CD4-positive, CD25-positive, alpha-beta regulatory T cell (primary cell): Measurements from ENCODE around the gene LONRF3. TPM values are rescaled to one million over a fixed set of nuclear protein-coding genes. Genes with fewer than 3 reads are reported as not detected.

Experiments
- ATAC-seq, 2 donors: fragments of 150-1000 bp; cut with Tn5 transposase; one replicate each; pipeline ENCODE4 v1.10.0; 2021; ENCODE audit warnings: low read depth in 2 of 2, moderate number of reproducible peaks in 2 of 2, moderate library complexity in 1 of 2
- DNase-seq, 3 donors: peaks; one replicate each; pipeline versions ENCODE4 v3.0.0 to v3.0.0-alpha.2; 2012 to 2022; ENCODE audit warnings: mixed read lengths in 1 of 3
- H3K27ac ChIP-seq: one replicate; pipeline ENCODE4 v1.7.0; 2013; ENCODE audit warnings: mild to moderate bottlenecking, low read length; ENCODE audit not compliant: insufficient read depth, poor library complexity, severe bottlenecking
- H3K27me3 ChIP-seq: one replicate; pipeline ENCODE4 v1.7.0; 2013; ENCODE audit warnings: low read length; ENCODE audit not compliant: control insufficient read depth, insufficient read depth
- H3K36me3 ChIP-seq: one replicate; pipeline ENCODE4 v1.7.0; 2013; ENCODE audit warnings: mild to moderate bottlenecking, low read length, moderate library complexity; ENCODE audit not compliant: control insufficient read depth, insufficient read depth
- H3K4me1 ChIP-seq: 2 replicates; pipeline ENCODE4 v1.7.0; 2013; ENCODE audit warnings: mild to moderate bottlenecking, low read length; ENCODE audit not compliant: insufficient read depth, control insufficient read depth, poor library complexity, severe bottlenecking
- H3K4me3 ChIP-seq: one replicate; pipeline ENCODE4 v1.7.0; 2013; ENCODE audit warnings: low read depth, mild to moderate bottlenecking, low read length, moderate library complexity
- H3K9me3 ChIP-seq, 2 experiments: 1 replicate in 1 of 2; 2 replicates in 1 of 2; pipeline ENCODE4 v1.7.0; 2013; ENCODE audit warnings: low read length in 2 of 2, mild to moderate bottlenecking in 1 of 2, moderate library complexity in 1 of 2; ENCODE audit not compliant: control insufficient read depth in 2 of 2
- H3K27ac Mint-ChIP-seq, 3 donors: one replicate each; pipeline ENCODE4 v1.8.0; 2020 to 2022; ENCODE audit warnings: mild to moderate bottlenecking in 3 of 3, mixed read lengths in 3 of 3, moderate library complexity in 2 of 3
- H3K27me3 Mint-ChIP-seq: one replicate; pipeline ENCODE4 v1.8.0; 2022; ENCODE audit warnings: mild to moderate bottlenecking, mixed read lengths
- H3K36me3 Mint-ChIP-seq: one replicate; pipeline ENCODE4 v1.8.0; 2020; ENCODE audit warnings: mixed read lengths
- H3K4me1 Mint-ChIP-seq, 4 donors: one replicate each; pipeline ENCODE4 v1.8.0; 2020 to 2022; ENCODE audit warnings: mixed read lengths in 4 of 4, mild to moderate bottlenecking in 1 of 4
- H3K4me3 Mint-ChIP-seq, 4 donors: one replicate each; pipeline ENCODE4 v1.8.0; 2020 to 2022; ENCODE audit warnings: mild to moderate bottlenecking in 4 of 4, mixed read lengths in 4 of 4, moderate library complexity in 3 of 4
- H3K9me3 Mint-ChIP-seq, 7 donors: one replicate each; pipeline ENCODE4 v1.8.0; 2020 to 2022; ENCODE audit warnings: mixed read lengths in 7 of 7, mild to moderate bottlenecking in 3 of 7, moderate library complexity in 2 of 7
- polyA plus RNA-seq, 4 donors: library from polyadenylated mRNA; unstranded; fragments of 300-500 nt; fragmentation: Illumina TruSeq; gene quantifications; one replicate each; pipeline ENCODE4 v1.2.3, GENCODE V29; 2021
- total RNA-seq: library from RNA; stranded (reverse); gene quantifications from one replicate; pipeline ENCODE4 v1.2.3, GENCODE V29; 2022

Gene LONRF3
- total RNA-seq, result 5.3 TPM
- polyA plus RNA-seq, result 1 to 10 TPM; 1.2 to 1.9 (median 1.5) TPM

DNA sequence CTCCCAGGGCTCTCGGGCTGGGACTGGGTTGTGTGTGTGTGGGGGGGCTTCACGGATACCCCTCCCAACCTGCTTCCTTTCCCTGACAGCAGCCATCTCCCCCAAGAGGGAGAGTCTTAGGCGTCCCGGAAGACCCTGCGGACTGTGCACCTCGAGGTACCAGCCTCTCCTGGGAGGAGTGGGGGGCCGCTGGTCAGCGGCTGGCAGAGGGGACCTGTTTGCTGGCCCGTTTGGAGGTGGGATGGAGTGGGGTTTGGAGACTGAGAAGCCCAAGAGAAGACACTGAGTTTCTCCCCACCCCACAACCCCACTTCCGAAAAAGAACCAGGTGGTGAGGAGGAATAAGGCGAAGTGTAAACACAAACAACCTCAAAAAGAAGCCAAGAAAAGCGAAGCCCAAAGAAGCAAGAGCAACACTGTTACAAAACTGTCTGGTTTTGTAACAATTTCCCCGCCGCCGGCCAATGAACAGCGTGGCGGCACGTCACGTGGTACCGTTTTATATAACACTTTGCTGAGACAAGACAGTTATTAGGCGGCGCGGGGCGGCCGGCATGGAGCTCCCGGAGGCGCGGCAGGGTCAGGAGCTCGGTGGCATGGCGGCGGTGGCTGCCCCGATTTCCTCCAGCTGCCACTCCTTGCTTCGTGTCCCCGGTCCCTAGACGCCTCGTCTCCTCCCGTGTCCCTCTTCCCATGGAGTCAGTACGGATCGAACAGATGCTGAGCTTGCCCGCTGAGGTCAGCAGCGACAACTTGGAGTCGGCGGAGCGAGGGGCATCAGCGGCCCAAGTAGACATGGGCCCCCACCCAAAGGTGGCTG, at the start of gene LONRF3:
TSS of gene LONRF3 (plus strand) at position 531 of the 820 bp plus-strand sequence. CDS start at position 694, 163 bp downstream.
- Histone ChIP-seq H3K27ac (peak within 1 kb of the TSS; percentile 72), H3K4me1 (peaks cover 24% of the 10 kb centered on the region), H3K4me3 (peak within 1 kb of the TSS; percentile 37), H3K27me3 (peaks cover 7% of the 10 kb centered on the region), H3K9me3 (no peaks in the 10 kb centered on the region), H3K36me3 (no peaks in the 10 kb centered on the region)
- H3K4me1 Mint-ChIP-seq, result peaks cover 0 to 35% (median 11%) of the 10 kb centered on the region in 4 donors
- peak within 1 kb of the TSS; percentile 86 to 91 (median 89) for H3K27ac Mint-ChIP-seq
- no peaks in the 10 kb centered on the region for H3K36me3 Mint-ChIP-seq
- ATAC-seq, result peak; percentile 48 to 62
- peaks cover 0 to 5% (median 0%) of the 10 kb centered on the region in 7 donors for H3K9me3 Mint-ChIP-seq
- H3K4me3 Mint-ChIP-seq, result peak within 1 kb of the TSS; percentile 88 to 100 (median 93)
- peak; percentile 65 to 73 (median 66) for DNase-seq
- peaks cover 42% of the 10 kb centered on the region for H3K27me3 Mint-ChIP-seq

DNA sequence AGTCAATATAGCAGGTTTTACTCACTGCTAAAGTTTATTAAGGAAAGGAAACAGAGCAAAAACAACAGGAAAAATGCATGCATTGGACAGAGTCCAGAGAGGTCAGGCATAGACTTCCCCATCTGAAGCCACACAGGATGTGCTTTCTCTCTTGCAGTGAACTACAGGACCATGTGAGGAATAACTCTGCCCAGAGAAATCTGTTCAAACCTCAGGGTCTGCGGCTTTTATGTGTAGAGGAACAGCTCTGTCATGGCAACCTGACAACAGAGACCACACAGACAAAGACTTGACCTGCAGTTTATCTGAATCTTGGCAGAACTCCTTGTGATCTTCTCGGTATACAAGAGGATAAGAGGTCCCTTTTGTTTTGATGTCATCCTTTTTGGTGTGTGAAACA, 46.3 kb upstream of the LONRF3 start:
- no peak overlapping the region for H3K27ac Mint-ChIP-seq
- no peaks in the 10 kb centered on the region for H3K27me3 Mint-ChIP-seq
- no peaks in the 10 kb centered on the region for H3K9me3 Mint-ChIP-seq
- DNase-seq (no peak), ATAC-seq (no peak)
- H3K27ac ChIP-seq, result no peak overlapping the region
- H3K4me1 ChIP-seq, result no peaks in the 10 kb centered on the region
- H3K36me3 Mint-ChIP-seq, result no peaks in the 10 kb centered on the region
- H3K9me3 ChIP-seq, result no peaks in the 10 kb centered on the region
- no peaks in the 10 kb centered on the region for H3K27me3 ChIP-seq
- no peaks in the 10 kb centered on the region for H3K4me1 Mint-ChIP-seq
- H3K4me3 ChIP-seq, result no peak overlapping the region
- no peaks in the 10 kb centered on the region for H3K36me3 ChIP-seq
- H3K4me3 Mint-ChIP-seq, result no peak overlapping the region

DNA sequence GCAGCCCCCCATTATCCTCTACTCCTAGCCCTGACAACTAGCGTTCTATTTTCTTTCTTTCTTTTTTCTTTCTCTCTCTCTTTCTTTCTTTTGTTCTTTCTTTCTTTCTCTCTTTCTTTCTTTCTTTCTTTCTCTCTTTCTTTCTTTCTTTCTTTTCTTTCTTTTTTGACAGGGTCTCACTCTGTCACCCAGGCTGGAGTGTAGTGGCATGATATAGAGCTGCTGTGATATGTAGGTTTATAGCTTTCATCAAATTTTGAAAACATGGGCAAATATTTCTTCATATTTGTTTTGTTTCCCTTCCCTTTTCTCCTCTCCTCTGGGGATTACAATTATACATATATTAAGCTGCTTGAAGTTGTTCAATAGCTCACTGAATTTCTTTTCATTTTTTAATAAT, 39.1 kb upstream of the LONRF3 start:
- Mint-ChIP-seq H3K4me1 (no peaks in the 10 kb centered on the region), H3K4me3 (no peak overlapping the region), H3K27me3 (no peaks in the 10 kb centered on the region), H3K27ac (no peak overlapping the region), H3K36me3 (no peaks in the 10 kb centered on the region), H3K9me3 (peaks cover 0 to 4% (median 0%) of the 10 kb centered on the region in 7 donors)
- H3K36me3 ChIP-seq, result no peaks in the 10 kb centered on the region
- no peak overlapping the region for H3K27ac ChIP-seq
- ATAC-seq (no peak), DNase-seq (no peak)
- H3K4me3 ChIP-seq, result no peak overlapping the region
- H3K27me3 ChIP-seq, result no peaks in the 10 kb centered on the region
- no peaks in the 10 kb centered on the region for H3K9me3 ChIP-seq
- H3K4me1 ChIP-seq, result no peaks in the 10 kb centered on the region

DNA sequence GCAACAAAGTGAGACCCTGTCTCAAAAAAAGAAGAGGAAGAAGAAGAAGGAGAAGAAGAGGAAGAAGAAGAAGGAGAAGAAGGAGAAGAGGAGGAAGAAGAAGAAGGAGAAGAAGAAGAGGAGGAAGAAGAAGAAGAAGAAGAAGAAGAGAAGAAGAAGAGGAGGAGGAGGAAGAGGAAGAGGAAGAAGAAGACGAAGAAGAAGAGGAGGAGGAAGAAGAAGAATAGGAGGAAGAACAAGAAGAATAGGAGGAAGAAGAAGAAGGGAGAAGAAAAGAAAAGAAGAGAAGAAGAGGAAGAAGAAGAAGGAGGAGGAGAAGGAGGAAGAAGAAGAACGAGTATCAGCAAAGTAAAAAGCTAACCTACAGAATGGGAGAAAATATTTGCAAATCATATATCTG, 33.3 kb upstream of the LONRF3 start:
- peaks cover 0 to 2% (median 0%) of the 10 kb centered on the region in 7 donors for H3K9me3 Mint-ChIP-seq
- H3K4me3 Mint-ChIP-seq, result no peak overlapping the region

DNA sequence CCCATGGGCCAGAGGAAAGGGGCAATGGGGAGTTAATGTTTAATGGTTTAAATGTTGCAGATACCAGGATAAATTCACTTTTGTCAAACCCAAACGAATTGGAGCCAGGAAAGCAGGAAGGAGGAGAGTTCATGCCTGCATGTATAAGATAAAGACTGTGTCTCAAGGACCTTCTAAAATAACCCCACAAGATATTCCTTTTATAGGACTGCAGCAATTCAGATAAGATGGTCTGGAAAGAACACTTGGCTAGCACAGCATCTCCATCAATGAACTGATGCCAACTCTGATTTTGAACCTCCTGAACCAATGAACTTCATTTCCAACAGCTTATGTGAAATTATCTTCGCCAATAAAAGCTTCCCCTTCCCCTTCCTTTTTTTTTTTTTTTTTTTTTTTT, 31.3 kb upstream of the LONRF3 start:
- Mint-ChIP-seq H3K4me3 (no peak overlapping the region), H3K4me1 (no peaks in the 10 kb centered on the region), H3K36me3 (no peaks in the 10 kb centered on the region), H3K27ac (no peak overlapping the region), H3K9me3 (peaks cover 0 to 2% (median 0%) of the 10 kb centered on the region in 7 donors), H3K27me3 (no peaks in the 10 kb centered on the region)
- H3K9me3 ChIP-seq, result no peaks in the 10 kb centered on the region
- no peaks in the 10 kb centered on the region for H3K4me1 ChIP-seq
- no peak overlapping the region for H3K4me3 ChIP-seq
- no peaks in the 10 kb centered on the region for H3K27me3 ChIP-seq
- H3K36me3 ChIP-seq, result no peaks in the 10 kb centered on the region
- DNase-seq (no peak), ATAC-seq (no peak)
- no peak overlapping the region for H3K27ac ChIP-seq

More for the DNA sequence above, 33.3 kb upstream of the LONRF3 start:
- Histone ChIP-seq H3K27ac (no peak overlapping the region), H3K4me1 (no peaks in the 10 kb centered on the region), H3K9me3 (no peaks in the 10 kb centered on the region), H3K27me3 (no peaks in the 10 kb centered on the region), H3K4me3 (no peak overlapping the region), H3K36me3 (no peaks in the 10 kb centered on the region)
- no peaks in the 10 kb centered on the region for H3K4me1 Mint-ChIP-seq
- ATAC-seq (no peak), DNase-seq (no peak)
- no peak overlapping the region for H3K27ac Mint-ChIP-seq
- H3K27me3 Mint-ChIP-seq, result no peaks in the 10 kb centered on the region
- no peaks in the 10 kb centered on the region for H3K36me3 Mint-ChIP-seq

DNA sequence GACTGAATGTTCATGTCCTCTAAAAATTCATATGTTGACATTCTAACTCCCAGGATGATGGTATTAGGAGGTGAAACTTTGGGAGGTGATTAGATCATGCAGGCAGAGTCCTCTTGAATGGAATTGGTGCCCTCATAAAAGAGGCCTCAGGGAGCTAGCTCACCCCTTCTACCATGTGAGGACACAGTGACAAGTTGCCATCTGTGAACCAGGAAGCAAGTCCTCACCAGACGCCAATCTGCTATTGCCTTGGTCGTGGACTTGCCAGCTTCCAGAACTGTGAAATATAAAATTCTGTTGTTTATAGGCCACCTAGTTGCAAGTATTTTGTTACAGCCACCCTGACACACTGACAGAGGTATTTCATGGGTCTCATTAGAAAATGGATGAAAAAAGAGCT, 28.5 kb upstream of the LONRF3 start:
- no peaks in the 10 kb centered on the region for H3K4me1 Mint-ChIP-seq
- no peak overlapping the region for H3K27ac ChIP-seq
- no peaks in the 10 kb centered on the region for H3K9me3 ChIP-seq
- no peaks in the 10 kb centered on the region for H3K36me3 ChIP-seq
- peaks cover 0 to 1% (median 0%) of the 10 kb centered on the region in 7 donors for H3K9me3 Mint-ChIP-seq
- DNase-seq (no peak), ATAC-seq (no peak)
- H3K36me3 Mint-ChIP-seq, result no peaks in the 10 kb centered on the region
- no peak overlapping the region for H3K27ac Mint-ChIP-seq
- H3K4me1 ChIP-seq, result no peaks in the 10 kb centered on the region
- H3K27me3 ChIP-seq, result no peaks in the 10 kb centered on the region
- no peaks in the 10 kb centered on the region for H3K27me3 Mint-ChIP-seq
- no peak overlapping the region for H3K4me3 ChIP-seq
- H3K4me3 Mint-ChIP-seq, result no peak overlapping the region

DNA sequence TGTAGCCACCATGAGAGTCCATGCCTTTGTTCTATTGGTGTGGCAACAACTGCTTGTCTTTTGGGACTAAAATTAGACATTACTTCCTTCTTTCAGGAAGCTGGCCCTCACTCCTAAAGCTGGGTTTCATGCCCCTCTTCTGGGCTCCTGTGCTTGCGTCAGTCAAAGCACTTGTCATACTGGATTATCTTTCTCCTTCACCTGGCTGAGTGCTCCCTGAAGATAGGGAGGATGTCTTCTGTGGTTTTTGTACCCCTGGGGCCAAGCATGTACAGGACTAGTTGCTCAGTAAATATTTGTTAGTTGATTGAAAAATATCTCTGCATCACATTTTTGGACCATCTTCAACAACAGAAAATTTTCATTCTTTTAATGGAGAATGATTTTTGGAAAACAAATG, 26.1 kb upstream of the LONRF3 start:
- Mint-ChIP-seq H3K4me1 (no peaks in the 10 kb centered on the region), H3K27ac (no peak overlapping the region), H3K27me3 (no peaks in the 10 kb centered on the region), H3K36me3 (no peaks in the 10 kb centered on the region), H3K9me3 (no peaks in the 10 kb centered on the region), H3K4me3 (no peak overlapping the region)
- Histone ChIP-seq H3K9me3 (no peaks in the 10 kb centered on the region), H3K4me3 (no peak overlapping the region), H3K4me1 (no peaks in the 10 kb centered on the region), H3K36me3 (no peaks in the 10 kb centered on the region), H3K27me3 (no peaks in the 10 kb centered on the region), H3K27ac (no peak overlapping the region)
- DNase-seq, result no peak
- ATAC-seq, result no peak
